Motor neuron (in vitro differentiated cells): ENCODE data around the gene CNTN1. TPM values are rescaled to one million over a fixed set of nuclear protein-coding genes. Genes with fewer than 3 reads are reported as not detected.
"Not testable (repeated sequence)": the region's sequence is repeated elsewhere in the genome, so short reads cannot be mapped to it uniquely, and the experiment has no call there.

Experiments
- ATAC-seq, 8 experiments: fragments of 200-7000 bp; cut with Tn5 transposase; replicated peaks in 6 of 8; 2 replicates each; pipeline ENCODE4 v1.8.0; 2021; ENCODE audit warnings: mild to moderate bottlenecking in 8 of 8, moderate library complexity in 8 of 8
- H3K27ac ChIP-seq, 2 donors: fragments of 250-450 bp; sonication (Bioruptor Pico); 2 replicates each; pipeline ENCODE4 v1.9.0; 2021; ENCODE audit warnings: antibody characterized with exemption in 2 of 2, mild to moderate bottlenecking in 2 of 2, moderate library complexity in 1 of 2
- H3K4me1 ChIP-seq, 2 donors: fragments of 250-450 bp; sonication (Bioruptor Pico); replicated peaks in 1 of 2; 2 replicates each; pipeline ENCODE4 v1.6.1; 2021; ENCODE audit warnings: antibody characterized with exemption in 2 of 2, mild to moderate bottlenecking in 2 of 2, moderate library complexity in 1 of 2
- H3K4me3 ChIP-seq, 5 donors: fragments of 250-450 bp; sonication (Bioruptor Pico); 2 replicates each; pipeline ENCODE4 v1.9.0; 2021; ENCODE audit warnings: antibody characterized with exemption in 5 of 5, mild to moderate bottlenecking in 5 of 5, moderate library complexity in 4 of 5
- WGBS, 10 experiments: fragments of 450-650 bp; shearing (Covaris generic); methylation state at CpG; one replicate each; pipeline ENCODE4 v1.0.0; 2022; 5-methylcytosine and 5-hydroxymethylcytosine counted together
- in situ Hi-C, 9 experiments: fragments of 400-800 bp; cut with MboI; loops; one replicate each; pipeline ENCODE4 v1.15.0; 2021; ENCODE audit warnings: low sequenced_read_pairs in 9 of 9, low pct_unique_long_range_greater_than_20kb in 2 of 9; ENCODE audit not compliant: unreplicated experiment in 9 of 9
- total RNA-seq, 8 experiments: library from RNA; unstranded; fragments of 300-600 nt; gene quantifications; 2 replicates each; pipeline versions ENCODE4 v1.2.3 to v1.2.4, GENCODE V29; 2022

The CNTN1 gene
- total RNA-seq, 8 experiments from 2014 or later = 0.05 to 163 (median 31.3) TPM

DNA sequence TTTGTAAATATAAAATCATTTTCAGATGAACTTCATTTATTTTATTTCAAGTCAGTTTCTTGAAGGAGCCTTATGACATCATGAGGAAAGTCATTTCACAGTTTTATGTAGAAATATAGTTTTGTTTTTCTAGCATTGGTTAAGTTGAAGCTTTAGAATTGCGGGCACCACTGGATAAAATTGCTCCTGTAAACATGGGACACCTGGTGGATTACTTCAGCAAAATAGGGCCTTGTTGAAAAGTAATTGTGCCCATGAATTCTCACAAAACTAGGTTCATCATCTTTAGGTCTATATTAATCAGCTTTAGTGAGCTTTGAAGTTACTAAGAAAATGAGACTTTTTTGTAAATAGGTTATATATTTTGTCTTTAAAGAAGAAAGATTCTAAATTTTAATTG lies 25.3 kb downstream of the CNTN1 start:
- Histone ChIP-seq H3K4me1 (peaks cover 0 to 11% of the 10 kb centered on the region in 2 donors), H3K4me3 (no peak overlapping the region), H3K27ac (no peak overlapping the region)
- in situ Hi-C loops = no loop called here
- WGBS, 10 experiments = 22 to 100% (median 80%) methylated on average over 1 of the region's 1 CpG; no CpG with 5 or more reads in 3 of the 10 experiments
- ATAC-seq = no peak

GRCh38 chr12:40718878-40719372 lies 26.7 kb downstream of the CNTN1 start:
- in situ Hi-C loops = no loop called here
- peaks cover 0 to under 1% of the 10 kb centered on the region in 2 donors for H3K4me1 ChIP-seq
- H3K27ac ChIP-seq = no peak overlapping the region
- ATAC-seq = no peak
- no peak overlapping the region for H3K4me3 ChIP-seq
- 27 to 89% (median 55%) methylated on average over 1 to 2 of the region's 2 CpGs for WGBS, 10 experiments

DNA sequence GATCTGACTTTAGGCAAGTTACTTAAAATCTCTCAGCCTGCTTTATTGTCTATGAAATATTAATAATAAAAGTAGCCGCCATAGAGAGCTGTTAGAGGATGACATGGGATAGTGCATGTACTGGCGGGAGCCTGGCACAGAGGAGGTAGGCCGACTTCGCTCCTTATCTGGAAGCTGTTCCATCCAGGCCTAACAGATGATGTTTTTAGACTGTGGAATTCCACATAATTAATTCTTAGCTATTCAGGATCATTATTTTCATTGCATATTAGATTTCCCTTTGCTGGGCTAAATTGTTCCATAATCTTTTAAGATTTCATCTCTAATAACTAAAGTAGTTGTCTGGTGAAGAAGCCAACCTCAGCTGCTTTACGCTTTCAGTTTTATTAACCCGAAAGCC lies 30.8 kb downstream of the CNTN1 start:
- 47 to 100% (median 69%) methylated on average over 3 to 6 of the region's 6 CpGs; no CpG with 5 or more reads in 2 of the 10 experiments for WGBS, 10 experiments

GRCh38 chr12:40726366-40726765 lies 34.1 kb downstream of the CNTN1 start:
- Histone ChIP-seq H3K27ac (no peak overlapping the region), H3K4me3 (no peak overlapping the region), H3K4me1 (no peaks in the 10 kb centered on the region)
- in situ Hi-C loops = no loop called here
- ATAC-seq = no peak
- WGBS, 10 experiments = 40 to 100% (median 82%) methylated on average over 1 of the region's 1 CpG; no CpG with 5 or more reads in 6 of the 10 experiments

More for the DNA sequence above, 30.8 kb downstream of the CNTN1 start:
- no peak for ATAC-seq
- in situ Hi-C loops = no loop called here
- Histone ChIP-seq H3K4me3 (no peak overlapping the region), H3K27ac (no peak overlapping the region), H3K4me1 (no peaks in the 10 kb centered on the region)

GRCh38 chr12:40727774-40728483 lies 35.7 kb downstream of the CNTN1 start:
- WGBS, 10 experiments = 58 to 100% (median 90%) methylated on average over 1 to 3 of the region's 4 CpGs; no CpG with 5 or more reads in 3 of the 10 experiments
- in situ Hi-C loops = no loop called here
- peak in 2 of 8 experiments; percentile 52 to 81 for ATAC-seq

GRCh38 chr12:40730281-40730680 lies 38.0 kb downstream of the CNTN1 start:
- in situ Hi-C loops = no loop called here
- 0 to 86% (median 67%) methylated on average over 1 of the region's 1 CpG; no CpG with 5 or more reads in 5 of the 10 experiments for WGBS, 10 experiments
- no peak overlapping the region for H3K4me3 ChIP-seq
- H3K27ac ChIP-seq = no peak overlapping the region
- H3K4me1 ChIP-seq = peaks cover 7 to 13% of the 10 kb centered on the region in 2 donors
- ATAC-seq = no peak

More at GRCh38 chr12:40727774-40728483, 35.7 kb downstream of the CNTN1 start:
- Histone ChIP-seq H3K4me1 (peaks cover 0 to under 1% of the 10 kb centered on the region in 2 donors), H3K4me3 (no peak overlapping the region), H3K27ac (no peak overlapping the region)

DNA sequence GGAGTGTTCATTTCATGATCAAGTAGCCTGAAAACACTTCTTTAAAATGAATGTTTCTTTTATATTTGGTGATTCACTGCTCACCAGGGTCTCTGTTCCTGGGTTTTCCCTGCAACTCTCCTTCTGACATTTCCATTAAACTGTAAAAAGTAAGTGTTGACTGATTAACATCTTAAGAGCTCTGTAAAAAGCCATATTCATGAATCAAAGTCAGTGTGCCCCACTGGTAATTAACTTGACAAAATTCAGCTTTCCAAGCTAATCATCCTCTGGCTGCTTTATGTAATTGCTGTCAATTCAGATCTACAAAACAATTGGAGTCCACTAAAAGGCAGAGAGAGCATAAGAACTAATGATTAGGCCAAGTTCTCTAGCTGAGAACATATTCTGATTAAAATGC lies 41.6 kb downstream of the CNTN1 start:
- in situ Hi-C loops = no loop called here
- no peak overlapping the region for H3K4me3 ChIP-seq
- H3K4me1 ChIP-seq = peaks cover 10 to 20% of the 10 kb centered on the region in 2 donors
- ATAC-seq = peak in 5 of 8 experiments; percentile 65 to 86 (median 72)
- H3K27ac ChIP-seq = no peak overlapping the region

DNA sequence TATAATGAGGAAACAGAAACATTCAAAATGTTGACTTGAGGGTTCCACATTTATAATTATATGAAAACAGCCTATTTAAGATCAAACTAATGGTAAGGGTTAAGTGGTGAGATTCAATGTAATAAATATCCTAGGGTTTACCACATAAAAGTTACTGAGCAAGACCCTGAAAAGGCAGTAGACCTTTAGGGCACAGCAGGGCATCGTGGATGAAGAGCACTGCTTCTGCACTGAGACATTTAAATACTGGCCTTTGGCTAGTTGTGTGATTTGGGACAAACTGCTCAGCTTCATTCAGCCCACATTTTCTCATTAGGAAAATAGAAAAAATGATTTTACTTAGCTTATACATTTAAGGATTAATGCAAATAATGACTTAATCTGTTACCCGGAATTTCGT lies 42.0 kb downstream of the CNTN1 start:
- H3K4me1 ChIP-seq = peaks cover 10 to 20% of the 10 kb centered on the region in 2 donors
- peak in 3 of 8 experiments; percentile 9 to 24 (median 13) for ATAC-seq
- WGBS, 10 experiments = 0 to 89% (median 69%) methylated on average over 2 to 3 of the region's 3 CpGs
- no peak overlapping the region for H3K27ac ChIP-seq
- in situ Hi-C loops = no loop called here
- H3K4me3 ChIP-seq = no peak overlapping the region

DNA sequence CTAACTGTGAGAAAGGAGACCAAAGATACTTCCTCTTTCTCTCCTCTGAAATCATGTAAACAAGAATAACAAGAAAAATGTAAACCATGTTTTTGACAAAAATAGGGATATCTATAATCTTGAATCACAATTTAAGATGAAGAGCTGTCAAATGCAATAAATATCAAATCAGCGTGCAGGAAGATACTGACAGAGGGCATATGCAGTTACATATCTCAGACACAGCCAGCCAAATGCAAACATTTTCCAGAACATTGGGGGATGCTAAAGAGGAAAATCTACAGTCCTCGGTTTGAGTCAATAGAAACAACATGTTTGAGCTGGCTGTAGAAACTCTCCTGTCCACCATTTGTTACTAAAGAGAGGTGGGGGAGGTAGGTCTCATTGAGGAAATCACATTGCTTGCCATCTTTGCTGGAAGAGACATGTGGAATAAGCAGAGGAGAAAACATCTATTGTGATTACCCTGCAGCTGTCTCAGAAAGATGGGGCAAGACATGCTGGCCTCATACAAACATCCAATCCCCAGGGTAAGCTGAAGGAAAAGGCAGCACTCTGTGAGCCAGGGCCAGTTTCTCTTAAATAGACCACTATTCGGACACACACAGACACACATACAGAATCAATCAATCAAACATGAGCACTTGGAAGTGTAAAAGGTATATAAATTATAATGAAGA lies 43.5 kb downstream of the CNTN1 start:
- peaks cover 10 to 20% of the 10 kb centered on the region in 2 donors for H3K4me1 ChIP-seq
- in situ Hi-C loops = no loop called here
- no peak overlapping the region for H3K27ac ChIP-seq
- ATAC-seq = no peak
- H3K4me3 ChIP-seq = no peak overlapping the region
- whole genome bisulfite sequencing, 10 experiments = 14 to 93% (median 80%) methylated on average over 1 to 3 of the region's 3 CpGs; no CpG with 5 or more reads in 1 of the 10 experiments

DNA sequence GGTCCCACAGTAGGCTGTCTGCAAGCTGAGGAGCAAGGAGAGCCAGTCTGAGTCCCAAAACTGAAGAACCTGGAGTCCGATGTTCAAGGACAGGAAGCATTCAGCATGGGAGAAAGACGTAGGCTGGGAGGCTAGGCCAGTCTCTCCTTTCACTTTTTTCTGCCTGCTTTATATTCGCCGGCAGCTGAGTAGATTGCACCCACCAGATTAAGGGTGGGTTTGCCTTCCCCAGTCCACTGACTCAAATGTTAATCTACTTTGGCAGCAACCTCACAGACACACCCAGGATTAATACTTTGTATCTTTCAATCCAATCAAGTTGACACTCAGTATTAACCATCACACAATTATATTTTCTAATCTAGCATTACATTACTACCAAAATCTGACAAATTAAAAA lies 45.2 kb downstream of the CNTN1 start:
- H3K27ac ChIP-seq, in situ Hi-C loops, ATAC-seq, H3K4me3 ChIP-seq: not testable (repeated sequence)
- WGBS, 10 experiments = 72 to 100% (median 89%) methylated on average over 2 to 3 of the region's 4 CpGs; no CpG with 5 or more reads in 5 of the 10 experiments
- peaks cover 10 to 20% of the 10 kb centered on the region in 2 donors for H3K4me1 ChIP-seq

DNA sequence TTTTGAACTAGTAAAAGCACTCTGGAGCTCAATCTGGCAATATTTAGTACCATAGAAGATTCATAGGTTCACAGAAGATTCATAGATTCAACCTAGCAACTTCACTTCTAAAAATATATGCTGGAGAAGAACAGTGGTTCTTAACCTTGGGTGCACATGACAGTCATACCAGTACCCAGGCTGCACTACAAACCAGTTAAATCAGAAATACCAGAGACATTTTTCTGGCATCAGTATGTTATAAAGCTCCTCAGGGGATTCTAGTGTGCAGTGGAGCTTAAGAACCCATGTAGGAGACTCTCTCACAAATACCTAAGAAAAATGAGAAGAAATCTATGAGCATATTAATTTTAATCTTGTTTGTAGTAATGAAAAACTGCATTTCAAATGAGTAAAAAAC lies 46.6 kb downstream of the CNTN1 start:
- Histone ChIP-seq H3K4me1 (peaks cover 4 to 12% of the 10 kb centered on the region in 2 donors), H3K4me3 (no peak overlapping the region), H3K27ac (no peak overlapping the region)
- ATAC-seq = no peak
- in situ Hi-C loops = no loop called here

GRCh38 chr12:40742041-40742440 lies 49.8 kb downstream of the CNTN1 start:
- Histone ChIP-seq H3K4me3 (no peak overlapping the region), H3K4me1 (no peaks in the 10 kb centered on the region), H3K27ac (no peak overlapping the region)
- in situ Hi-C loops = no loop called here
- no peak for ATAC-seq
- 0 to 86% (median 30%) methylated on average over 1 to 2 of the region's 2 CpGs; no CpG with 5 or more reads in 2 of the 10 experiments for WGBS, 10 experiments

- no peak overlapping the region for H3K4me3 ChIP-seq
- no peak overlapping the region for H3K27ac ChIP-seq
- in situ Hi-C loops = no loop called here
- no peaks in the 10 kb centered on the region for H3K4me1 ChIP-seq
- no peak for ATAC-seq
Measured at GRCh38 chr12:40745386-40745785, 53.1 kb downstream of the CNTN1 start.
